Activated CD4-positive, alpha-beta memory T cell treated with anti-CD3 and anti-CD28 coated beads for 36 hours (primary cell): ENCODE data around the gene KATNAL2. TPM values are rescaled to one million over a fixed set of nuclear protein-coding genes. Genes with fewer than 3 reads are reported as not detected.

ENCODE experiments used
- CTCF ChIA-PET: fragments of 350-600 bp; sonication (Branson Sonifier 250); formaldehyde crosslinking; loops from one replicate; lab custom pipeline; 2021; ENCODE audit warnings: antibody characterized with exemption, inconsistent platforms; lab: Charles Lee
- POLR2A ChIA-PET: fragments of 350-600 bp; sonication (Branson Sonifier 250); formaldehyde crosslinking; loops from one replicate; lab custom pipeline; 2021; ENCODE audit warnings: antibody characterized with exemption; lab: Charles Lee
- DNase-seq: peaks from one replicate; pipeline ENCODE4 v3.0.0-alpha.2; 2020
- H3K27ac Mint-ChIP-seq: one replicate; pipeline ENCODE4 v1.8.0; 2021; ENCODE audit warnings: mixed read lengths
- H3K27me3 Mint-ChIP-seq: one replicate; pipeline ENCODE4 v1.8.0; 2021; ENCODE audit warnings: mixed read lengths
- H3K36me3 Mint-ChIP-seq: one replicate; pipeline ENCODE4 v1.8.0; 2021; ENCODE audit warnings: mixed read lengths
- H3K4me1 Mint-ChIP-seq: one replicate; pipeline ENCODE4 v1.8.0; 2021; ENCODE audit warnings: low read depth, mixed read lengths
- H3K4me3 Mint-ChIP-seq: one replicate; pipeline ENCODE4 v1.8.0; 2021; ENCODE audit warnings: mild to moderate bottlenecking, mixed read lengths
- H3K9me3 Mint-ChIP-seq: one replicate; pipeline ENCODE4 v1.8.0; 2021; ENCODE audit warnings: mixed read lengths
- intact Hi-C: fragments of 100-400 bp; cut with micrococcal nuclease; formaldehyde crosslinking; loops from one replicate; pipeline ENCODE4 v1.15.1; 2023
- total RNA-seq, 2 experiments: library from RNA; stranded (reverse); gene quantifications; one replicate each; pipeline ENCODE4 v1.2.3, GENCODE V29; 2021

The KATNAL2 gene
- total RNA-seq, 2 experiments from 2014 or later: 0.46 to 0.69 TPM

DNA sequence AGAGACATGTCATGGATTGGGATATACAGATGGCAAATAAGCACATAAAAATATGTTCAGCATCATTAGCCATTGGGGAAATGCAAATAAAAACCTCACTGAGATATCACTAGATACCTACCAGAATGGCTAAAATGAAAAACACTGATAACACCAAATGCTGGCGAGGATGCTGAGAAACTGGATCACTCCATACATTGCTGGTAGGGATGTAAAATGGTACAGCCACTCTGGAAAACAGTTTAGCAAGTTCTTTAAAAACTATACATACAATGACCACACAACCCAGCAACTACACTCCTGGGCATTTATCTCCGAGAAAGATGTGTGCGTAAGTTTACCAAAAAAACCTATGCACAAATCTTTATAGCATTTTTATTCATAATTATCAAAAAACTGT, 14.0 kb upstream of the KATNAL2 start:
- peaks cover 12% of the 10 kb centered on the region for H3K4me1 Mint-ChIP-seq
- intact Hi-C loops: no loop called here
- no peak overlapping the region for H3K27ac Mint-ChIP-seq
- H3K9me3 Mint-ChIP-seq: no peaks in the 10 kb centered on the region
- no peak for DNase-seq
- CTCF ChIA-PET: no interaction called here
- H3K36me3 Mint-ChIP-seq: peaks cover 24% of the 10 kb centered on the region
- H3K4me3 Mint-ChIP-seq: no peak overlapping the region
- POLR2A ChIA-PET: no interaction called here
- H3K27me3 Mint-ChIP-seq: no peaks in the 10 kb centered on the region

DNA sequence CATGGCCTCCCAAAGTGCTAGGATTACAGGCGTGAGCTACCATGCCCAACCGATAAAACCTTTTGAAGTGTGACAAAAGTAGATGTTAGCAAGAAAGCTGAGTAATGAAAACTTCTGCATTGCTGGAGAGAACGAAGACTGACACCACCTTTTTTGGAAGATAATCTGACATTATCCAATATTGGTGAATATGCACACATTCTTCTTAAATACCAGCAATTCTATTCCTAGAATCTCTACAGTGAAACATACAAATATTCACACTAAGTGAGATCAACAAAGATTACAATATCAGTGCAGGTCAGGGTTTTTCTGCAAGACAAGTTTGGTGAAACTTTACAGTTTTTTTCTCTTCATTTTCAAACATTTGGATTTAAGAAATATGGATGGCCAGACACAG, 7.9 kb upstream of the KATNAL2 start:
- intact Hi-C loops: no loop called here
- DNase-seq: no peak
- Mint-ChIP-seq H3K27ac (no peak overlapping the region), H3K4me3 (no peak overlapping the region), H3K36me3 (peaks cover 4% of the 10 kb centered on the region), H3K27me3 (no peaks in the 10 kb centered on the region), H3K4me1 (peaks cover 9% of the 10 kb centered on the region), H3K9me3 (no peaks in the 10 kb centered on the region)
- ChIA-PET CTCF (no interaction called here), POLR2A (no interaction called here)

DNA sequence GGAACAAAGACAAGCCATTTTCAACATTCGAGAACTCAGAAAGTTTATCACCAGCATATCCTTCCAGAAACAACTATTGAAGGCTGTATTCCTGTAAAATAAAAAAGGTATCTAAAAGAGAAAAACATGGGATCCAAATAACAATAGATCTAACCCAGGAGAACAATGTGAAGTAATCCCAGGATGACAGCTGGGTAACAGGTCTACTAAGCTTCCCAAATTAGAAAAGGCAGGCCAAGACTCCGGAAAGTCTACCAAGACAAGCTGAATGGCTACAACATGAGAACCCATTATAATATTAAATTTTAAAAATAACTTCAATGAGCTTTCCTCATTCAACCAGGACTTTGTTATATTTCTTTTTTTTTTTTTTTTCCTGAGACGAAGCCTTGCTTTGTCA, 6.5 kb upstream of the KATNAL2 start:
- no peaks in the 10 kb centered on the region for H3K27me3 Mint-ChIP-seq
- POLR2A ChIA-PET: interaction anchor here (0.6 kb wide), 1 partner anchor 433 kb away, joined by 3 read pairs; no protein-coding TSS in a partner anchor
- no peak overlapping the region for H3K27ac Mint-ChIP-seq
- no peaks in the 10 kb centered on the region for H3K9me3 Mint-ChIP-seq
- intact Hi-C loops: loop anchor here (10.0 kb wide), 1 partner anchor 264 kb away; the partner anchor contains the start of gene IER3IP1
- peaks cover 22% of the 10 kb centered on the region for H3K4me1 Mint-ChIP-seq
- CTCF ChIA-PET: no interaction called here
- no peak for DNase-seq
- no peak overlapping the region for H3K4me3 Mint-ChIP-seq
- peaks cover 4% of the 10 kb centered on the region for H3K36me3 Mint-ChIP-seq

DNA sequence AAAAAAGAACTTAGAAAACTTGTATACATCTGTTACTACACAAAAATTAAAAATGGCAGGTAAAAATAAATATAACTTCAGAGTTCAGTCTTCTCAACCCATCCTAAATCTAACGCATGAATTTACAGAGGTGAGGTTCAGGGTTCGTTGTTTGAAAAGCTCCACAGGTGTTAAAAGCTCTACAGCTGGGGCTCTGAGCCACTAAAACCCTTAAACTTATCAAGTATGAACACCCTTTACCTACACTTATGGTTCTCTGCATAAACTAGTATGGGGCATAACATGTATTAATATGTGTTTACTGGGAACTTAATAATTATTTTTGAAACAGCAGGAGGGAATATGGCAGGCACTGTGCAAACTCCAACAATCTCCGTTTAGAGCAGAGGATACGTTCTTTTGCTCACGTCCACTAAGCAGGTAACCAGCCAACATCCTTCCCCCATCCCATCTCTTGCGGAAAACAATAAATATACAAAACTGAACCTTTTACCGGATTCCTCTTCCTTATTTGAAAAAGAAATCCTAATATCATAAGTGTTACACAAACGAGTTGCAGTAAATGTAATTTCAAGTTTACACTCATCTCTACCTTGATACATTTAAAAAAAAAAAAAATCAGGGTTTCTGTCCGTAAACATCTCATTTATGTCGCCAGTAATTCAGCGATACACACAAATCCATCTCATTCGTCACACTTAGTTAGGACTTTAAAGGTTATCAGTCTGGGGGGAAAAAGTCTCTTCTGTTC, 1.4 kb upstream of the KATNAL2 start:
- DNase-seq: no peak
- peaks cover 40% of the 10 kb centered on the region for H3K4me1 Mint-ChIP-seq
- H3K27me3 Mint-ChIP-seq: no peaks in the 10 kb centered on the region
- ChIA-PET CTCF (no interaction called here), POLR2A (no interaction called here)
- no peaks in the 10 kb centered on the region for H3K9me3 Mint-ChIP-seq
- peak overlapping the region; percentile 72 for H3K27ac Mint-ChIP-seq
- H3K36me3 Mint-ChIP-seq: no peaks in the 10 kb centered on the region
- intact Hi-C loops: loop anchor here (2.0 to 10.0 kb wide), 4 partner anchors 31 to 744 kb away; partner anchors contain the start of gene IER3IP1
- peak overlapping the region; percentile 82 for H3K4me3 Mint-ChIP-seq

DNA sequence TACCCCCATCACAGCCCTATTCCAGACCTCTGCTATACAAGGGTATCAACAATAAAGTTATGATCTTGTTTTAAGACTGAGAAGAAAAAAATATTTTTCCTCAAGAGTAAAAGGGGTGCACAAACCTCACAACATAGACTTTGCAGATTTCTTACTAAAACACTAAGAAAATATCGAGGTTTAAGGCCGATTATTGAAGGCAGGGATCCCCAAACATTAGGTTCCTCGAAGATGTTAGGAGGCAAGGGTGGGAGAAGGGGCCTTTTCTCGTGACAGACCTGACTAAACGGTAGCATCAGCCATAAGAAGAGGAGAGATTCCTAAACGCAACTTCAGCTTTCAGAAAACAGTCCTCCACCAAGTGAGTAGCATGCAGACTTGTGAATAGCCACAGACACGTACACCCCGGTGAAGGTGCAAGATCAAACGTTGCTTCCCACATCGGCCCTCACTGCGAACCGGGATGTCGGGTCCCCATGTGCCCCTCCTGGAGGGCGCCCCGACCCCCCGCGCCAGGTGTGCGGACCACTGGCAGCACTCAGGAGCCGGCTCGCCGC, 773 bp upstream of the KATNAL2 start:
- Mint-ChIP-seq H3K27ac (peak overlapping the region; percentile 72), H3K36me3 (no peaks in the 10 kb centered on the region), H3K27me3 (no peaks in the 10 kb centered on the region), H3K4me1 (peaks cover 40% of the 10 kb centered on the region), H3K4me3 (peak overlapping the region; percentile 82), H3K9me3 (no peaks in the 10 kb centered on the region)
- DNase-seq: no peak
- intact Hi-C loops: loop anchor here (1.0 to 10.0 kb wide), 5 partner anchors 30 to 744 kb away; partner anchors contain the start of genes HDHD2 and IER3IP1
- ChIA-PET CTCF (interaction anchor here (1.6 kb wide), 1 partner anchor 12 kb away, joined by 3 read pairs; no protein-coding TSS in a partner anchor), POLR2A (interaction anchor here (1.0 kb wide), 1 partner anchor 94 kb away, joined by 4 read pairs; no protein-coding TSS in a partner anchor)

DNA sequence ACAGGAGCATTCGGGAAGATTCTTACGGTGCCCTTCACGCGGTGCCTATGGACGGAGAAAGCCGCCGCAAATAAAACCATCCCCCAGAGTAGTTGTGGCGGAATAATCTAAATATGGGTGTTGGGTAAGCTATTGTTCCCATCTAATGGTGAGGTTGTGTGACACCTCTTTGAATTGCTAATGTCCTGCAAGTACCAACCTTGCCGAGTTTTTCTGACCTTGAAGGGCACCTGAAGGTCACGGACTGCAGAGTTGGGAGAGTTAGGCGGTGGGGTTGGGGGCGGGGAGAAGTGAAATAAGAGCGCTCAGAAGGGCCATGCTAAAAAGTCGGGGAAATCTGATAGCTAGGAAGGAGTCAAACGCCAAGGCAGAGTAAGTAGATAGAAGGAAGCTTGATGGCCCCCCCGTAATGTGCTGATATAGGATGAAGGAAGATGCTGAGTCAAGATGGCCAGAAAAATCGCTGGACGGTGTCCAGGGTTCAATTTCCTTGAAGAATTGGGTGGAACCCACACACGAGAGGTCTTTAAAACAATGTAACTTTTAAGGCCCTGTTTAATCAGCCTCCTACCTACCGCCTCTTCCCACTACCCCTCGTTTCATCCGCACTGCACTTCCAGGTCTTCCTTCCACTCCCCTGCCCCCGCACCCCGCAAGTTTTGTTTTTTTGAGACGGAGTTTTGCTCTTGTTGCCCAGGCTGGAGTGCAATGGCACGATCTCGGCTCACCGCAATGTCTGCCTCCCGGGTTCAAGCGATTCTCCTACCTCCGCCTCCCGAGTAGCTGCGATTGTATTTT, 600 bp downstream of the KATNAL2 start:
- no peaks in the 10 kb centered on the region for H3K36me3 Mint-ChIP-seq
- peaks cover 40% of the 10 kb centered on the region for H3K4me1 Mint-ChIP-seq
- ChIA-PET POLR2A (interaction anchor here (1.0 kb wide), 2 partner anchors 96 to 232 kb away, joined by 3 to 4 read pairs; partner anchors contain the start of gene HDHD2), CTCF (interaction anchor here (1.6 kb wide), 1 partner anchor 10 kb away, joined by 3 read pairs; no protein-coding TSS in a partner anchor)
- intact Hi-C loops: loop anchor here (1.0 to 10.0 kb wide), 5 partner anchors 29 to 746 kb away; partner anchors contain the start of genes HDHD2 and IER3IP1
- H3K27ac Mint-ChIP-seq: peak overlapping the region; percentile 50
- no peaks in the 10 kb centered on the region for H3K27me3 Mint-ChIP-seq
- H3K4me3 Mint-ChIP-seq: peak overlapping the region; percentile 82
- peak; percentile 33 for DNase-seq
- no peaks in the 10 kb centered on the region for H3K9me3 Mint-ChIP-seq

DNA sequence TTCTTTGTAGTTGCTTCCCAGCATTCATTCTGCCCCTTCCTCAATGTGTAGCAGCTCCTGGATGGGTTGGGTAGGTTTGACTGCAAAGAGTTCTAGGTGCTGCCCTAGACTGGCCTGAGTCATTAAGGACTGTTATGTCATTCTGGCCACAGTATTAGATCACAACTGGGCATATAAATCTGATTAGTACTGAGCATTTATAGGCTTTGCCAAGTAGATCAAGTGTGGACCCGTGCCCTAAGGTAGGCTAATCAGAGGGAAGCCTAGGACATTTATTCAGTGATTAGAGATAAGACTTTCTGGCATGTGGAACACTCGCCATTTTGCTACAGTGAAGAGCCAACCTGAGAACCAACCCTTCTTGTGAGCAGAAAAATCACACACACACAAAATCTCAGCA, 2.7 kb downstream of the KATNAL2 start:
- POLR2A ChIA-PET: no interaction called here
- Mint-ChIP-seq H3K4me1 (peaks cover 26% of the 10 kb centered on the region), H3K27ac (no peak overlapping the region), H3K36me3 (no peaks in the 10 kb centered on the region), H3K27me3 (no peaks in the 10 kb centered on the region), H3K4me3 (no peak overlapping the region), H3K9me3 (peaks cover 4% of the 10 kb centered on the region)
- CTCF ChIA-PET: no interaction called here
- intact Hi-C loops: no loop called here
- DNase-seq: no peak

DNA sequence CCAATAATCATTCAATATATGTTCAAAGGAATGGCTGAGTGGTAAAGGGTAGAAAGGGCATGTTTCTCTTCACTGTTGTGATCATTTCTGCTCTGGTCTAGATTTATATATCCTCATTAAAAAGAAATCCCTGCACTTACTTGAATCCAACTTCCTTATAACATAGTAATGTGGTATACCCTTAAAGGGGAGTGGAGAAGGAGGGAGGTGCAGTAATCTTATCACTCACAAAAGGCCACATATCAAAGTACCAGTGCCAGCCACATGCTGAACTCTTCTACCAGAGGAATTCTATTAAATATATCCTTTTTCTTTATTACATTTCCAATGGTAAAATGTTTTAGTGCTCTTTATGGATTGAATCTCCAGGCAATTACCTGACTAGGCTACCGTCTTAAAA, 3.3 kb downstream of the KATNAL2 start:
- Mint-ChIP-seq H3K27me3 (no peaks in the 10 kb centered on the region), H3K4me1 (peaks cover 20% of the 10 kb centered on the region), H3K36me3 (no peaks in the 10 kb centered on the region), H3K27ac (no peak overlapping the region), H3K4me3 (no peak overlapping the region), H3K9me3 (peaks cover 4% of the 10 kb centered on the region)
- ChIA-PET CTCF (no interaction called here), POLR2A (no interaction called here)
- intact Hi-C loops: no loop called here
- no peak for DNase-seq

DNA sequence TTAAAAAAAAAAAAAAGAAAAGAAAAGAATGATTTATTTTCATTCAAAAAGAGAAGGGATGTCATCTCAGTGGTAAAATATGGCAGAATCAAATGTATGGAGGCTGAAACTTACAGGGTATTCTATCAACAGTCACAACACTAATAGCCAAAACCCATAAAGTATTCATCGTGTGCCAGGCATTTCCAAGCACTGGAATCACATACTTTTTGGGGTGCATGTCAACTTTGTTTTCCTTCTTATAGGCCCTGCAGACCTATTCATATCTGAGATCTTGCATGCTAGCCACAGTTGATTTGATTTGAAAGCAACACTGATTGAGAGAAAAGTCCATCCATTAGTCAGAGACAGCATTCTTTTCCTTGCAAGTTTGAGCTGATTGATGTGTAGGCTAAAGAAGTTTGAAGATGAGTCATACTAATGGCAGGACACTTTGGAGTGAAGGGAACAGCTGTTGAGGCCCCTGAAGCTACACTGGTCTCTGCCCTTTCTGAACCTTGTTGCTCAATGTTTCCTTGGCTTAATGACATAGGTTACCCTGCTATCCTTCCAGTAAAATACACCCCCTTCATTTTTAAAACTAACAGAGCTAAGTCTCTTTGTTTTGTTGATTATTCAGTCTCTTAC, 22.0 kb downstream of the KATNAL2 start:
- POLR2A ChIA-PET: no interaction called here
- no peaks in the 10 kb centered on the region for H3K9me3 Mint-ChIP-seq

DNA sequence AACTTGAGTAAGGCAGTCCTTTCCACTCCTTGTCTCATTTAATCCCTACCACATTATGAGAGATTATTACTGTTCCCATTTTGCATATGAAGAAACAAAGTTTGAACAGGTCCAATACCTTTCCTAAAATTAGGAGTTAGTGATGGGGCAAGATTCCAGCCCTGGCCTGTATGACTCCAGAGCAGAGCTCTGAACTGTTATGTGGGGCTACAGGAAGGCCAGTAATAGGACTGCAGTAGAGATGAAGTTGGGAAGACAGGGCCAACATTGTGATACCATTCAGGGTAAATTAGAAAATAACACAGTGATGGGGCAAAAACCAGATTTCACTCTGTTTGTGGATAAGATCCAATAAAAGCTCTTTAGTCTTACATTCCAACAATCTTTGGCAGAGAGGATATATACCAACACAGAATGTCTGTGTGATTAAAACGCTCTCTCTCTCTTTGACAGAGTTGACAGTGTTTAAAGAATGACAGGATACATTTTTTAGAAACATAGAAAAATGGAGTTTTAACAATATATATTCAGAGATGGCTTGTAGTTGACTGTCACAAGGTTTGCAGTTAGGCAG, 22.7 kb downstream of the KATNAL2 start:
- Mint-ChIP-seq H3K4me3 (no peak overlapping the region), H3K9me3 (no peaks in the 10 kb centered on the region), H3K36me3 (no peaks in the 10 kb centered on the region), H3K27me3 (peaks cover 3% of the 10 kb centered on the region), H3K4me1 (no peaks in the 10 kb centered on the region), H3K27ac (no peak overlapping the region)
- POLR2A ChIA-PET: no interaction called here
- CTCF ChIA-PET: interaction anchor here (2.3 kb wide), 1 partner anchor 10 kb away, joined by 6 read pairs; no protein-coding TSS in a partner anchor
- intact Hi-C loops: no loop called here
- DNase-seq: no peak

More for the DNA sequence above, 22.0 kb downstream of the KATNAL2 start:
- H3K27me3 Mint-ChIP-seq: peaks cover 3% of the 10 kb centered on the region
- DNase-seq: no peak
- no peak overlapping the region for H3K27ac Mint-ChIP-seq
- CTCF ChIA-PET: interaction anchor here (2.3 kb wide), 1 partner anchor 10 kb away, joined by 6 read pairs; no protein-coding TSS in a partner anchor
- intact Hi-C loops: no loop called here
- H3K4me1 Mint-ChIP-seq: no peaks in the 10 kb centered on the region
- H3K36me3 Mint-ChIP-seq: no peaks in the 10 kb centered on the region
- H3K4me3 Mint-ChIP-seq: no peak overlapping the region

DNA sequence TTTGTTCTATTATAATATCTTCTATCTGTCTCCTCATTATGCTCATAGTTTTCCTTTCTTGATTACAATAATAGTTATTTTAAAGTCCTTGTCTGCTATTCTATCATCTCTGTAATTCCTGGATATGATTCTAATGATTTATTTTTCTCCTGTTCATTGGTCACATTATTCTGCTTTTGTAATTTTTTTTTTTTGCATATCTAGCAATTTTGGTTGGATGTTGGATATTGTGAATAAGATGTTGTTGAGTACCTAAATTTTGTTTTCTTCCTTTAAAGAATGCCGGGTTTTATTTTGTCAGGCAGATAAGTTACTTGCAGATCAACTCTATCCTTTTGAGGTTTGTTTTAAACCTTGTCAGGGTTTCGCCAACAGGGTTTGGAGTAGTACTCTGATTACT, 25.2 kb downstream of the KATNAL2 start:
- Mint-ChIP-seq H3K27me3 (peaks cover 3% of the 10 kb centered on the region), H3K36me3 (no peaks in the 10 kb centered on the region), H3K27ac (no peak overlapping the region), H3K9me3 (no peaks in the 10 kb centered on the region), H3K4me3 (no peak overlapping the region), H3K4me1 (no peaks in the 10 kb centered on the region)
- DNase-seq: no peak
- CTCF ChIA-PET: no interaction called here
- POLR2A ChIA-PET: no interaction called here
- intact Hi-C loops: no loop called here
